Kidney (tissue), 14 donors: ENCODE data around the gene WRAP73. TPM values are rescaled to one million over a fixed set of nuclear protein-coding genes. Genes with fewer than 3 reads are reported as not detected.
A peak's percentile ranks its signal among the peaks of the same experiment; 100 is the strongest.

Experiments used
- DNase-seq, 5 donors: peaks; one replicate each; pipeline ENCODE4 v3.0.0-alpha.2; 2013 to 2020
- FAIRE-seq: peaks from 2 replicates; lab custom pipeline; 2012; peaks lifted over from hg19 to GRCh38; lab: Jason Lieb, UNC
- H3K27ac ChIP-seq, 2 donors: one replicate each; pipeline ENCODE4 v1.7.0; 2013; ENCODE audit warnings: low read depth in 2 of 2, low read length in 2 of 2, inconsistent platforms in 1 of 2
- H3K27me3 ChIP-seq: one replicate; pipeline ENCODE4 v1.7.1; 2013; ENCODE audit warnings: low read length, inconsistent platforms; ENCODE audit not compliant: control insufficient read depth, insufficient read depth
- H3K36me3 ChIP-seq, 3 donors: one replicate each; pipeline versions ENCODE4 v1.7.0 to v1.7.1; 2013; ENCODE audit warnings: low read length in 3 of 3, control low read depth in 1 of 3, inconsistent platforms in 1 of 3; ENCODE audit not compliant: insufficient read depth in 3 of 3, control insufficient read depth in 2 of 3
- H3K4me1 ChIP-seq, 3 donors: one replicate each; pipeline versions ENCODE4 v1.7.0 to v1.7.1; 2013; ENCODE audit warnings: low read length in 3 of 3, inconsistent platforms in 1 of 3, low read depth in 1 of 3; ENCODE audit not compliant: control insufficient read depth in 2 of 3, insufficient read depth in 2 of 3
- H3K4me3 ChIP-seq, 3 donors: one replicate each; pipeline versions ENCODE4 v1.7.0 to v1.8.1; 2013; ENCODE audit warnings: low read length in 3 of 3, control low read depth in 1 of 3, inconsistent platforms in 1 of 3
- H3K9ac ChIP-seq, 3 donors: one replicate each; pipeline versions ENCODE4 v1.7.0 to v1.7.1; 2013; ENCODE audit warnings: low read length in 3 of 3, control low read depth in 1 of 3, inconsistent platforms in 1 of 3
- H3K9me3 ChIP-seq, 3 donors: one replicate each; pipeline versions ENCODE4 v1.7.0 to v1.7.1; 2013; ENCODE audit warnings: low read length in 3 of 3, control low read depth in 1 of 3, inconsistent platforms in 1 of 3; ENCODE audit not compliant: control insufficient read depth in 2 of 3, insufficient read depth in 1 of 3
- intact Hi-C: fragments of 100-400 bp; cut with DNase I; formaldehyde crosslinking; loops from one replicate; pipeline ENCODE4 v1.11.1; 2022
- polyA plus RNA-seq: library from polyadenylated mRNA; stranded (reverse); fragments of 350-450 nt; fragmentation: Illumina TruSeq; extraction: RNeasy Lipid Tissue Mini Kit (QIAGEN cat#74804); gene quantifications from one replicate; pipeline ENCODE4 v1.2.3, GENCODE V29; 2014; ENCODE audit warnings: low read depth, low replicate concordance; ENCODE audit not compliant: insufficient read depth
- total RNA-seq: library from RNA; stranded (reverse); fragmentation: NEBNext Ultra II Directional; extraction: Animal tissue kit (Norgen Biotek cat#: 25700); gene quantifications from one replicate; pipeline ENCODE4 v1.2.1, GENCODE V29; 2021
- TF ChIP-seq, protein P1 (sequence below): IDR thresholded peaks from 3 replicates; pipeline ENCODE4 v1.5.1; 2012; ENCODE audit warnings: mild to moderate bottlenecking, moderate library complexity, borderline replicate concordance; ENCODE audit not compliant: insufficient read depth; ENCODE audit errors: extremely low read depth
- donor health status: control.
- donor health status: control.
- donor health status: control.
- donor health status: control.
- donor health status: control.
- donor health status: DM: yes; HTN: yes; CAD: no.
- donor health status: Normal renal cell carcinoma (clear cell type).

WRAP73 gene
- total and polyA plus RNA-seq, 2 donors from 2014 or later, result 18.4 to 19.6 TPM

- no peak overlapping the region for H3K27ac ChIP-seq
- no peaks in the 10 kb centered on the region for H3K9me3 ChIP-seq
- TF ChIP-seq, protein P1, sequence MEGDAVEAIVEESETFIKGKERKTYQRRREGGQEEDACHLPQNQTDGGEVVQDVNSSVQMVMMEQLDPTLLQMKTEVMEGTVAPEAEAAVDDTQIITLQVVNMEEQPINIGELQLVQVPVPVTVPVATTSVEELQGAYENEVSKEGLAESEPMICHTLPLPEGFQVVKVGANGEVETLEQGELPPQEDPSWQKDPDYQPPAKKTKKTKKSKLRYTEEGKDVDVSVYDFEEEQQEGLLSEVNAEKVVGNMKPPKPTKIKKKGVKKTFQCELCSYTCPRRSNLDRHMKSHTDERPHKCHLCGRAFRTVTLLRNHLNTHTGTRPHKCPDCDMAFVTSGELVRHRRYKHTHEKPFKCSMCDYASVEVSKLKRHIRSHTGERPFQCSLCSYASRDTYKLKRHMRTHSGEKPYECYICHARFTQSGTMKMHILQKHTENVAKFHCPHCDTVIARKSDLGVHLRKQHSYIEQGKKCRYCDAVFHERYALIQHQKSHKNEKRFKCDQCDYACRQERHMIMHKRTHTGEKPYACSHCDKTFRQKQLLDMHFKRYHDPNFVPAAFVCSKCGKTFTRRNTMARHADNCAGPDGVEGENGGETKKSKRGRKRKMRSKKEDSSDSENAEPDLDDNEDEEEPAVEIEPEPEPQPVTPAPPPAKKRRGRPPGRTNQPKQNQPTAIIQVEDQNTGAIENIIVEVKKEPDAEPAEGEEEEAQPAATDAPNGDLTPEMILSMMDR, result no peak
- no peak overlapping the region for H3K9ac ChIP-seq
- no peaks in the 10 kb centered on the region for H3K27me3 ChIP-seq
- H3K36me3 ChIP-seq, result peaks cover 3 to 48% (median 16%) of the 10 kb centered on the region in 3 donors
- FAIRE-seq (no peak), DNase-seq (peak in 1 of 5 donors; percentile 52)
- no peak overlapping the region for H3K4me3 ChIP-seq
- intact Hi-C loops, result no loop called here
- H3K4me1 ChIP-seq, result no peaks in the 10 kb centered on the region
These were observed 17.6 kb downstream of the WRAP73 start for GRCh38 chr1:3632298-3632697.

GRCh38 chr1:3631320-3632260 is 18.3 kb downstream of the WRAP73 start:
- DNase-seq, result peak in 1 of 5 donors; percentile 76
- Histone ChIP-seq H3K4me3 (no peak overlapping the region), H3K9ac (no peak overlapping the region), H3K27ac (no peak overlapping the region), H3K27me3 (no peaks in the 10 kb centered on the region), H3K36me3 (peaks cover 4 to 43% (median 16%) of the 10 kb centered on the region in 3 donors), H3K9me3 (no peaks in the 10 kb centered on the region), H3K4me1 (no peaks in the 10 kb centered on the region)
- TF ChIP-seq, protein P1, result no peak
- intact Hi-C loops, result no loop called here
- FAIRE-seq, result no peak

DNA sequence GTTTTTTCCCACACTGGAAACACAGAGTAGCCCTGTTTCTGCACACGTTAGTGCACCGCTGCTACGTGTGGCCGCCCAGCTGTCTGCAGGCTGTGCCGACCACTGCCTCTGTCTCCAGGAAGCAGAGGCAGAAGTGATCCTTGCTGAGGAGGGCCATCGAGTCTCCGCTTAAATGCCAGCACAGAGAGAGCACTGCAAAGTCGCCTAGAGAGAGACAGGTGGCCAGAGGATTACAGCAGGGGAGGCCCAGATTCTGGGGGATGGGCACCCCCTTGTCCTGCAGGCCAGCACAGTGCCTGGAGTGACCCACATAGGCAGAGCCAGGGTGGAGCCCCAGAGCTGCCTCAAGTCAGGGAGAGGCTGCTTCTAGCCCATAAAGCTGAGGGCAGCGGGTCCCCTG is 19.0 kb downstream of the WRAP73 start:
- FAIRE-seq (no peak), DNase-seq (peak in 1 of 5 donors; percentile 44)
- no peaks in the 10 kb centered on the region for H3K9me3 ChIP-seq
- H3K9ac ChIP-seq, result no peak overlapping the region
- peaks cover 0 to 2% (median 0%) of the 10 kb centered on the region in 3 donors for H3K4me1 ChIP-seq
- H3K27me3 ChIP-seq, result no peaks in the 10 kb centered on the region
- H3K27ac ChIP-seq, result no peak overlapping the region
- intact Hi-C loops, result no loop called here
- peaks cover 4 to 40% (median 16%) of the 10 kb centered on the region in 3 donors for H3K36me3 ChIP-seq
- TF ChIP-seq, protein P1, result no peak
- no peak overlapping the region for H3K4me3 ChIP-seq
